ENCODE measurements around the gene BTN1A1. TPM values are rescaled to one million over a fixed set of nuclear protein-coding genes. Genes with fewer than 3 reads are reported as not detected.

The BTN1A1 gene
- total and polyA plus RNA-seq, 2 donors (not counting 1 experiment from before 2014, with no cell fraction given), result not detected

GRCh38 chr6:26483727-26484126 lies 16.4 kb upstream of the BTN1A1 start:
- no peak overlapping the region for H3K4me2 ChIP-seq (ENCODE audit: extremely low read depth, insufficient read depth, low read length)
- no peaks in the 10 kb centered on the region for H3K27me3 ChIP-seq (ENCODE audit: control insufficient read depth, insufficient read depth, low read length)
- TF ChIP-seq EZH2 (IDR thresholded peaks at IDR 0.05; ENCODE audit: low read length, missing control alignments), result no peak
- TF ChIP-seq, protein P1, sequence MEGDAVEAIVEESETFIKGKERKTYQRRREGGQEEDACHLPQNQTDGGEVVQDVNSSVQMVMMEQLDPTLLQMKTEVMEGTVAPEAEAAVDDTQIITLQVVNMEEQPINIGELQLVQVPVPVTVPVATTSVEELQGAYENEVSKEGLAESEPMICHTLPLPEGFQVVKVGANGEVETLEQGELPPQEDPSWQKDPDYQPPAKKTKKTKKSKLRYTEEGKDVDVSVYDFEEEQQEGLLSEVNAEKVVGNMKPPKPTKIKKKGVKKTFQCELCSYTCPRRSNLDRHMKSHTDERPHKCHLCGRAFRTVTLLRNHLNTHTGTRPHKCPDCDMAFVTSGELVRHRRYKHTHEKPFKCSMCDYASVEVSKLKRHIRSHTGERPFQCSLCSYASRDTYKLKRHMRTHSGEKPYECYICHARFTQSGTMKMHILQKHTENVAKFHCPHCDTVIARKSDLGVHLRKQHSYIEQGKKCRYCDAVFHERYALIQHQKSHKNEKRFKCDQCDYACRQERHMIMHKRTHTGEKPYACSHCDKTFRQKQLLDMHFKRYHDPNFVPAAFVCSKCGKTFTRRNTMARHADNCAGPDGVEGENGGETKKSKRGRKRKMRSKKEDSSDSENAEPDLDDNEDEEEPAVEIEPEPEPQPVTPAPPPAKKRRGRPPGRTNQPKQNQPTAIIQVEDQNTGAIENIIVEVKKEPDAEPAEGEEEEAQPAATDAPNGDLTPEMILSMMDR (conservative IDR thresholded peaks at IDR 0.05 in 1 of 2, IDR thresholded peaks at IDR 0.05 in 1 of 2; ENCODE audit: low read depth in 1 of 2, low read length in 2 of 2), result no peak
- H3K27ac ChIP-seq (ENCODE audit: insufficient read depth, low read length), result no peak overlapping the region
- no peaks in the 10 kb centered on the region for H4K20me1 ChIP-seq (ENCODE audit: control insufficient read depth, extremely low read depth, insufficient read depth, low read length)
- DNase-seq (ENCODE audit: low read depth in 2 of 2), result no peak
- no peak overlapping the region for H3K4me3 ChIP-seq (replicated peaks in 1 of 4; ENCODE audit: control extremely low read depth in 1 of 4, insufficient read depth in 1 of 4, low read depth in 3 of 4, low read length in 4 of 4)
- H3K79me2 ChIP-seq (ENCODE audit: control insufficient read depth, insufficient read depth, low read length), result no peaks in the 10 kb centered on the region
- H3K4me1 ChIP-seq (ENCODE audit: control insufficient read depth, extremely low read depth, insufficient read depth, low read length), result no peaks in the 10 kb centered on the region
- H3K9me3 ChIP-seq (ENCODE audit: control insufficient read depth, insufficient read depth, low read depth, low read length), result no peaks in the 10 kb centered on the region
- H2AFZ ChIP-seq (ENCODE audit: low read length), result no peak overlapping the region
- no peaks in the 10 kb centered on the region for H3K36me3 ChIP-seq (ENCODE audit: control insufficient read depth, insufficient read depth, low read length)
- no peak overlapping the region for H3K9ac ChIP-seq (ENCODE audit: insufficient read depth, low read length)

- DNase-seq (ENCODE audit: low read depth in 2 of 2), result no peak
Observed at GRCh38 chr6:26484161-26484560, 15.9 kb upstream of the BTN1A1 start.

GRCh38 chr6:26485112-26485780 lies 14.9 kb upstream of the BTN1A1 start:
- Histone ChIP-seq H3K9ac (ENCODE audit: insufficient read depth, low read length) (no peak overlapping the region), H3K36me3 (ENCODE audit: control insufficient read depth, insufficient read depth, low read length) (no peaks in the 10 kb centered on the region), H3K27me3 (ENCODE audit: control insufficient read depth, insufficient read depth, low read length) (no peaks in the 10 kb centered on the region), H3K4me1 (ENCODE audit: control insufficient read depth, extremely low read depth, insufficient read depth, low read length) (no peaks in the 10 kb centered on the region), H3K79me2 (ENCODE audit: control insufficient read depth, insufficient read depth, low read length) (no peaks in the 10 kb centered on the region), H3K9me3 (ENCODE audit: control insufficient read depth, insufficient read depth, low read depth, low read length) (no peaks in the 10 kb centered on the region), H3K4me2 (ENCODE audit: extremely low read depth, insufficient read depth, low read length) (no peak overlapping the region), H2AFZ (ENCODE audit: low read length) (no peak overlapping the region), H3K27ac (ENCODE audit: insufficient read depth, low read length) (no peak overlapping the region), H4K20me1 (ENCODE audit: control insufficient read depth, extremely low read depth, insufficient read depth, low read length) (no peaks in the 10 kb centered on the region), H3K4me3 (replicated peaks in 1 of 4; ENCODE audit: control extremely low read depth in 1 of 4, insufficient read depth in 1 of 4, low read depth in 3 of 4, low read length in 4 of 4) (no peak overlapping the region)
- TF ChIP-seq EZH2 (IDR thresholded peaks at IDR 0.05; ENCODE audit: low read length, missing control alignments), result no peak
- TF ChIP-seq, protein P1 (conservative IDR thresholded peaks at IDR 0.05 in 1 of 2, IDR thresholded peaks at IDR 0.05 in 1 of 2; ENCODE audit: low read depth in 1 of 2, low read length in 2 of 2), result no peak
- DNase-seq (ENCODE audit: low read depth in 2 of 2), result no peak

More at GRCh38 chr6:26484161-26484560, 15.9 kb upstream of the BTN1A1 start:
- Histone ChIP-seq H3K9me3 (ENCODE audit: control insufficient read depth, insufficient read depth, low read depth, low read length) (no peaks in the 10 kb centered on the region), H4K20me1 (ENCODE audit: control insufficient read depth, extremely low read depth, insufficient read depth, low read length) (no peaks in the 10 kb centered on the region), H3K36me3 (ENCODE audit: control insufficient read depth, insufficient read depth, low read length) (no peaks in the 10 kb centered on the region), H3K27ac (ENCODE audit: insufficient read depth, low read length) (no peak overlapping the region), H2AFZ (ENCODE audit: low read length) (no peak overlapping the region), H3K4me3 (replicated peaks in 1 of 4; ENCODE audit: control extremely low read depth in 1 of 4, insufficient read depth in 1 of 4, low read depth in 3 of 4, low read length in 4 of 4) (no peak overlapping the region), H3K79me2 (ENCODE audit: control insufficient read depth, insufficient read depth, low read length) (no peaks in the 10 kb centered on the region), H3K4me1 (ENCODE audit: control insufficient read depth, extremely low read depth, insufficient read depth, low read length) (no peaks in the 10 kb centered on the region), H3K9ac (ENCODE audit: insufficient read depth, low read length) (no peak overlapping the region), H3K27me3 (ENCODE audit: control insufficient read depth, insufficient read depth, low read length) (no peaks in the 10 kb centered on the region), H3K4me2 (ENCODE audit: extremely low read depth, insufficient read depth, low read length) (no peak overlapping the region)
- no peak for TF ChIP-seq EZH2 (IDR thresholded peaks at IDR 0.05; ENCODE audit: low read length, missing control alignments)
- TF ChIP-seq, protein P1 (conservative IDR thresholded peaks at IDR 0.05 in 1 of 2, IDR thresholded peaks at IDR 0.05 in 1 of 2; ENCODE audit: low read depth in 1 of 2, low read length in 2 of 2), result no peak
